GM18508 (cell line): ENCODE results near the gene H1-8.
"Not testable (repeated sequence)": the region's sequence is repeated elsewhere in the genome, so short reads cannot be mapped to it uniquely, and the experiment has no call there.

ENCODE experiments used
- ATAC-seq: cut with Tn5 transposase; IDR thresholded peaks from one replicate; pipeline ENCODE4 v1.9.1; 2021; ENCODE audit warnings: moderate number of reproducible peaks; ENCODE audit not compliant: insufficient read depth, unreplicated experiment

The H1-8 gene

GRCh38 chr3:129514110-129514509 is 28.9 kb upstream of the H1-8 start:
- no peak for ATAC-seq

DNA sequence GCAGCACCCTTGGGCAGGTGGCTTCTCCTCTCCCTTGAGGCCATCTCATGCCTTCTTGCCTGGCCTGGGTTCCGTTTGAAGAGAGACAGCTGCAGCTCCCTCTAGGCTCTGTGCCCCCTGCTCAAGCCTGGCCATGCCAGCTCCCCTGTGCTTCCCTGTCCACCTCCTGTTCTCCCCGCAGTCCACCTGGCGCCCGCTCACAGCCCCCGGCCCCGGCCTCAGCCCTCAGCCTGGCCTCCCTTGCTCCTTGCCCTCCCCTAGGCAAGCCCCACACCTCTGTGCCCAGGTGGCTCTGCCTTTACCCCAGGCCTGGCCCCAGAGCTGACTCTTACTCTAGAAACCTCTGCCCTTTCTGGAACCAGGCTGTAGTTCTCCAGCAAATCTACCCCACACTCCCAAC is 28.4 kb upstream of the H1-8 start:
- ATAC-seq, result no peak

DNA sequence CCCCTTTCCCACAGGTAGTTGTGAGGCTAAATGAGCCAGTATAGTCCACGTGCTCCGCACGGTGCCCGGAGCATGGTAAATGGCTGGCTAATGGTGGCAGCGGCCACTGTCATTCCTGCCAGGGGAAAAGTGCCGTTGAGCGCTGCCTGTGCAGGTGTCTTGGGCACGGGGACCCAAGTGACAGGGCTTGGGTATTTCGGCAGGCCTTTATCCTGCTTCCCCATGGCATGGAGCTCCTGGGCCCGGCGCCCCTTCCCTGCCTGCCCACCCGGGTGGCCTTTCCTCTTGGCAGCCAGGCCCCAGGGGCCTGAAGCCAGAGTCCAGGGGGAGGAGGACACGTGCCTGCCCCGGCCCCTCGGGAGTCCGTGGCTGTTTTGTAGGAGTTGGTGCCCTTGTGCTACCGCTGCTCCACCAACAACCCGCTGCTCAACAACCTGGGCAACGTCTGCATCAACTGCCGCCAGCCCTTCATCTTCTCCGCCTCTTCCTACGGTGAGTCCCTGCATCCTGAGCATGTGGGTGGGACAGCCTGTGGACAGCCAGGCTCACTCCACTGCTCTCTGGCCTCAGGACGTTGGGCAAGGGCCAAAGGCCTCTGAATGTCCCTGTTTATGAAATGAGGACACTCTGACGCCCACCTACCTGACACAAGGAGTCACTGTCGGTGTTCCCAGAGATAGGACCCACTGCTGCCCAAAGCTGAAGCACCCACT is 27.7 kb upstream of the H1-8 start:
- not testable (repeated sequence) for ATAC-seq

DNA sequence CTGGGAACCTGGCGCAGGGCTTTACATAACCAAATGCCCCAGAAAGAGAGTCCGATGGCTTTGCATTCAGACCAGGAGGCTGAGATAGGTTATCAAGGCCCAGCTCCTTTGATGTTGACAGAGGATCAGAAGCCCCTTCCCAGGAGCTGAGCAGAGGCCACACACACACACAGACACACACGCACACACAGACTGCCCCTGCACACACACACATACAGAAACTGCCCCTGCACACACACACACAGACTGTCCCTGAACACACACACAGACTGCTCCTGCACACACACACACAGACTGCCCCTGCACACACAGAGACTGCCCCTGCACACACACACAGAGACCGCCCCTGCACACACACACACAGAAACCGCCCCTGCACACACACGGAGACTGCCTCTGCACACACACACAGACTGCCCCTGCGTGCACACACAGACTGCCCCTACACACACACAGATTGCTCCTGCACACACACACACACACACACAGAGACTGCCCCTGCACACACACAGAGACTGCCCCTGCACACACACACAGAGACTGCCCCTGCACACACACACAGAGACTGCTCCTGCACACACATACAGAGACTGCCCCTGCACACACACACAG is 27.0 kb upstream of the H1-8 start:
- ATAC-seq, result not testable (repeated sequence)

DNA sequence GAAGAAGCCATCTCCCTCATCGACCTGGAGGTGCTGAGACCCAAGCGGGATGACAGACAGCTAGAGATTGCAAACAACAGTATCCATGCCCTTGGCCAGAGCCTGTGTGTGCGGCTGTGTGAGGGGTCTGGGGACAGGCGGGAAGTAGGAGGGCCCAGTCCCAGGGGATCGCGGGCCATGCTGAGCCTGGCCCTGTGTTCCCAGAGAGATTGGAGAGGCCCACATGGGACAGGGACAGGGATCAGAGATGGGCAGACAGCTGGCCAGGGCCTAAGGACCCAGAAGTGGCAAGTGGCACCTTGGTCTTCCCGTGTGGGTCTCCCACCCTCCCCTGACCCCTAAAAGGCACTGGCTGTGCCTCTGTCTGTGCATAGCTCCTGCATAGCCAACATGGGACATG is 25.5 kb upstream of the H1-8 start:
- no peak for ATAC-seq

DNA sequence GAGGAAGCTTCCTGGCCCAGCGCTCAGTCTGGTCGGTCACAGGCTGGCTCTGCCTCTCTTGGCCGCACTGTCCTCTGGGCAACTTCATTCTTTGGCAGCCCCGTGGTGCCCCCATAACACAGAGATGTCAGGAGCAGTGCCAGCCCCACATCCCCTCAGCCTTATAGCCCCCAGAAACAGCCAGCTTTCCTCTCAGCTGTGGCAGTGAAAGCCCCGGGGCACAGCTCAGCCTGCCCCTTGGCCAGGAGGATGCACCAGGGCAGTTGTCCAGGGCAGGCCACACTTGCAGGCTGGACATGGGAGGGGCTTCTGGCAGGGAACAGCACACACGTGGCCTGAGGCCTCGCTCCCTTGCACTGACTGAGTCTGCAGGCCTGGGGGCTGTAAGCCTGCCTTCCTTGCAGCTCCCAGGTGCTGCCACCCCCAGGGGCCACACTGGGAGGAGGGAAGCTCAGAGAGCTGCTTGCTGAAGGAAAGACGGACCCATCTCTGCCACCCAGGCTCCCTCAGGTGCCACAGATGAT is 24.9 kb upstream of the H1-8 start:
- ATAC-seq, result no peak

DNA sequence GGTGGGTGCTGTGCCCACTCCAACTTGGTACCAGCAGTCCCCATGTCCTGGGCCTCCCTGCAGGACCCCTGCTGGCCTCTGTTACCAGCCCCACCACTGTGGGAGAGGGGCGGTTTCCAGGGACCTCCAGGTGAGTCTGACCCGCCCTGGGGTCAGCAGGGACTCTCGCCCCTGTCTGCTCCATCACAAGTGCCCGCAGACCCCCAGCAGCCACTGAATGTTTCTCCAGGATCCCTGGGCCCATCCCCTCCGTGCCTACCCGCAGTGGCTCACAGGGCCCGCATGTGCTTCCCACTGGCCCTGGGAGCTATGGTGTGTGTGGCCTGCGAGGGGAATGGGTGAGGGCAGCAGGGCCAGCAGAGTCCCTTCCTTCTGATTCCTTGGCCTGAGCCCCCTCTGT is 24.4 kb upstream of the H1-8 start:
- ATAC-seq, result no peak

- ATAC-seq, result no peak
Measured at GRCh38 chr3:129519449-129519848, 23.5 kb upstream of the H1-8 start.

DNA sequence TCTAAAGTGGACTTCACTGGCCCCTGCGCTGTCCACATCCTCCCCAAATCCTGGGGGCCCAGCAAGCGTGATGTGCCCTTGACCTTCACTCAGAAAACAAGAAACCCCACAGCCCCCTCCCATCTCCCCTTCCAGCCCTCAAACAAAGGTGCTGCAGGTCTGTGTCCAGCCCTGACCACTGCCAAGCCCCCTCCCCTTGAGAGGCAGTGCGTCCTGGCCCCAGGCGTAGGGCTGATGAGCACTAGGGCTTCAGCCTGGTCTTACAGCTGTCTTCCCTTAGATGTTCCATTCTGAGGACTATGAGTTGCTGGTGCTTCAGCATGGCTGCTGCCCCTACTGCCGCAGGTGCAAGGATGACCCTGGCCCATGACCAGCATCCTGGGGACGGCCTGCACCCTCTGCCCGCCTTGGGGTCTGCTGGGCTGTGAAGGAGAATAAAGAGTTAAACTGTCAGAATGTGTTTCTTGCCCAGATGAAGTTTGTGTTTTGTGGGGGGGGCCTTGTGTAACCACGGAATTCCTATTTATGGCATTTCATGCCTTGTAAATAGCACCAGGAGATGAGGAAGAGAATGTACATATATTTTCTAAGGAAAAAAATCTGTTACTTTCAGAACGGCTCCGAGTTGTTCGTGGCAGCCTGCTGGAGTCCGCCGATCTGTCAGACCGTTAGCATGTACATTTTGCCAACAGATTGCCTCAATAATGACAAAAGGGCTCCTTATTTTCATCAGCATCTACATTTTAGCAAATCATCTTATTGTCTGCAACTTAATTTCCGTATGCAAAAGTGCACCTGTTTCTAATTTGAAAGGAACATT is 22.9 kb upstream of the H1-8 start:
- no peak for ATAC-seq

DNA sequence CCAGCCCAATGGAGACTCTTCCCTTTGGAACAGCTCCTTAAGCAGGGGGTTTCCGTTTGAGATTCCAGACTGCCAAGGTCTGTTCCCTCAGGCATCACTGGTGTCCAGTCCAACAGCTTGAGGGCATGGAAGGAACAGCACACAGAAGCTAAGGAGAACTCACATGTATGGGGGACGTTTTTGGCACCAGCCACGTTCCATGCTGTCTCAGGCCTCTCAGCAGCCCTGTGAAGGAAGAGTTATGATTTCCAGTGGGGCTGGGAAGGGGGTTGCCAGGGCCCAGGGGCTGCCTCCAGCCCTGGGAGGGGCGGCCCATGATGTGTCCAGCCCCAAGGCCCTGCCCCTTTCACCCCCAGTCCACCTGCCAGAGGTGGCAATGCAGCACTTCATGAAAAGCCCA is 22.0 kb upstream of the H1-8 start:
- no peak for ATAC-seq

- no peak for ATAC-seq
Measured at GRCh38 chr3:129521611-129522010, 21.4 kb upstream of the H1-8 start.

DNA sequence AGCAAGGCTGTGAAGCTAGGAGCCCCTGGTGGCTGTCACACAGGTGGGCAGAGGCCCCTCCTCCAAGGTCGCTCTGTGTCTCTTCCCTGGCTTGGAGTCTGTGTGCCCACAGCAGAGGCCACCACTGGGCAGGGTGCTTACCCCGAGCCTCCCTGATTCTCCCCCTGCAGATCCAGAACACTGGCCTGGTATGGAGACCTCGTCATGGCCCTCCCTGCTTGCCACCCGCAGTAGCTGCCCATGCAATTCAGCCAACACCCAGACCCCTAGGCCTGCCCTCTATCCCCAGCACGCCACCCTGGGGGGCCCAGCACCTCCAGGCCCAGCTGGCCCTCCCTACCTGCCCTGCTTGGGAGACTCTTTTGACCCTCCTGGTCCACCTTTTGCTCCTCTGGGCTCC is 20.0 kb upstream of the H1-8 start:
- no peak for ATAC-seq

- ATAC-seq, result no peak
Measured at GRCh38 chr3:129524081-129524480, 18.9 kb upstream of the H1-8 start.

DNA sequence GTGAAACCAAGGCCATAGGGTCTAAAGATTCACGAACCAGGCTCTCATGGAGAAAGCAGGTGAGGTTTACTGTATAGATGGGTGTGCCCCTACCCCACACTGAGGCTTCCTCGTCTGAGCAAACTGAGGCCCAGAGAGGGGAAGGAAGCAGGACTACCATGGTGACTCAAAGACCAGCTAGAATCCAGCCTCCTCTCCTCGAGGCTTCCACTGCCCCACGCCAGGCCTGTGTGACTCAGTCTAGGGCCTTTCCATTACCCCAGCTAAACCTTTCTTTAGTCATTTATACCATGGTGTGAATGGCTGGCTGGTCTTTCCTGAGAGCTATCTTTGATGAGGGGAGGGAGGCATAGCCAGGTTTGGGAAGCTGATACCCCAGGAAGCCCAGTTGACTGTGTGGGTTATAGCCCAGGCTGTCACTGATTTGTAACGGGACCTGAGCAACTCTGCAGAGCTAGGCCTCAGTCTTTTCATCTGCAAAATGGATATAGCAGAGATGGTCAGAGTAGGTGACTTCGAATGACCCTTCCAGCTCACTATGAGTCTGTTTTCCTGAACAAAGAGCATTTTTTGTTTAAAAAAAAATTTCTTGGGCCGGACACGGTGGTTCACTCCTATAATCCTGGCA is 17.5 kb upstream of the H1-8 start:
- no peak for ATAC-seq

GRCh38 chr3:129526121-129526900 is 16.7 kb upstream of the H1-8 start:
- peak; percentile 86 for ATAC-seq

- no peak for ATAC-seq
Measured at GRCh38 chr3:129527262-129527661, 15.7 kb upstream of the H1-8 start.

GRCh38 chr3:129528589-129529100 is 14.3 kb upstream of the H1-8 start, which contains the start of gene RHO:
TSS of gene RHO (plus strand) at chr3:129528639. CDS start at chr3:129528734, 95 bp downstream.
- no peak for ATAC-seq

- ATAC-seq, result no peak
Measured at GRCh38 chr3:129529436-129530210, 13.4 kb upstream of the H1-8 start.

GRCh38 chr3:129530251-129530791 is 12.7 kb upstream of the H1-8 start:
- no peak for ATAC-seq
